Transverse colon (tissue), 4 donors: ENCODE data around the gene CTBP2. TPM values are rescaled to one million over a fixed set of nuclear protein-coding genes. Genes with fewer than 3 reads are reported as not detected.

Source experiments
- DNase-seq: peaks from one replicate; pipeline ENCODE4 v3.0.0-alpha.2; 2019
- H3K27ac ChIP-seq, 4 donors: fragments of 200-600 bp; sonication (generic); 2 replicates each; pipeline ENCODE4 v1.5.1; 2016 to 2018; ENCODE audit warnings: inconsistent platforms in 4 of 4
- H3K27me3 ChIP-seq: fragments of 200-600 bp; sonication (generic); 2 replicates; pipeline ENCODE4 v1.5.1; 2017; ENCODE audit warnings: inconsistent platforms
- H3K36me3 ChIP-seq, 4 donors: fragments of 200-600 bp; sonication (generic); 2 replicates each; pipeline ENCODE4 v1.5.1; 2017 to 2019; ENCODE audit warnings: inconsistent platforms in 4 of 4
- H3K4me1 ChIP-seq, 4 donors: fragments of 200-600 bp; sonication (generic); 2 replicates each; pipeline ENCODE4 v1.5.1; 2017 to 2020; ENCODE audit warnings: inconsistent platforms in 4 of 4
- H3K4me3 ChIP-seq, 4 donors: fragments of 200-600 bp; sonication (generic); 1 replicate in 1 of 4; 2 replicates in 3 of 4; pipeline versions ENCODE4 v1.5.1 to v1.6.1; 2017 to 2019; ENCODE audit warnings: inconsistent platforms in 4 of 4
- H3K9me3 ChIP-seq, 2 donors: fragments of 200-600 bp; sonication (generic); 2 replicates each; pipeline ENCODE4 v1.5.1; 2017 to 2019; ENCODE audit warnings: inconsistent platforms in 2 of 2
- CTCF ChIP-seq, 5 experiments: fragments of 200-600 bp in 3 of 5; fragments of 450-650 bp in 2 of 5; sonication (generic) in 3 of 5; IDR thresholded peaks; 1 replicate in 2 of 5; 2 replicates in 3 of 5; pipeline ENCODE4 v1.5.1; 2016 to 2017; ENCODE audit warnings: antibody characterized with exemption in 5 of 5, inconsistent platforms in 3 of 5, mild to moderate bottlenecking in 2 of 5, moderate library complexity in 1 of 5
- EP300 ChIP-seq: sonication (generic); formaldehyde crosslinking; IDR thresholded peaks from one replicate; pipeline ENCODE4 v1.6.1; 2017; ENCODE audit warnings: antibody characterized with exemption, low read depth
- POLR2A ChIP-seq: fragments of 450-650 bp; IDR thresholded peaks from one replicate; pipeline ENCODE4 v1.6.1; 2016; ENCODE audit warnings: antibody characterized with exemption, mild to moderate bottlenecking, moderate library complexity
- POLR2AphosphoS5 ChIP-seq, 3 donors: sonication (generic); formaldehyde crosslinking; IDR thresholded peaks; one replicate each; pipeline ENCODE4 v1.6.1; 2016; ENCODE audit warnings: antibody characterized with exemption in 3 of 3
- WGBS, 2 donors: methylation state at CpG; one replicate each; pipeline ENCODE4 v1.1.5; 2018; ENCODE audit warnings: low coverage in 1 of 2; 5-methylcytosine and 5-hydroxymethylcytosine counted together
- in situ Hi-C, 4 donors: fragments of 200-750 bp; cut with MboI; loops; one replicate each; pipeline versions ENCODE4 v1.15.0 to v1.15.1; 2017; ENCODE audit warnings: low sequenced_read_pairs in 3 of 4, low pct_ligation_motif_present in 1 of 4, low pct_unique_long_range_greater_than_20kb in 1 of 4
- intact Hi-C: fragments of 100-400 bp; cut with DNase I; formaldehyde crosslinking; loops from one replicate; pipeline ENCODE4 v1.15.1; 2023; ENCODE audit warnings: low total_unique reads
- total RNA-seq, 4 donors: library from RNA; depleted of rRNA; stranded (reverse); fragments of >200 nt; gene quantifications; one replicate each; pipeline ENCODE4 v1.1.0, GENCODE V29; 2016

The CTBP2 gene
- total RNA-seq, 4 donors from 2014 or later: 71.9 to 247 (median 98.4) TPM

GRCh38 chr10:125153703-125154490, 6.5 kb downstream of the CTBP2 start:
- intact Hi-C loops: no loop called here
- in situ Hi-C loops: loop anchor here in 1 of 4 donors (25.0 kb wide), 1 partner anchor 92 kb away; no protein-coding TSS in a partner anchor
- WGBS, 2 donors: 22 to 37% methylated on average over 2 to 9 of the region's 9 CpGs

GRCh38 chr10:125152450-125153368, 7.7 kb downstream of the CTBP2 start:
- intact Hi-C loops: no loop called here
- Histone ChIP-seq H3K27ac (peak overlapping the region; percentile 98 to 99 (median 99)), H3K36me3 (no peaks in the 10 kb centered on the region), H3K27me3 (no peaks in the 10 kb centered on the region), H3K4me1 (peaks cover 48 to 99% (median 90%) of the 10 kb centered on the region in 4 donors), H3K4me3 (peak overlapping the region in 3 of 4 donors; percentile 23 to 51 (median 28)), H3K9me3 (no peaks in the 10 kb centered on the region)
- peak; percentile 74 for DNase-seq
- in situ Hi-C loops: loop anchor here in 1 of 4 donors (25.0 kb wide), 1 partner anchor 90 kb away; no protein-coding TSS in a partner anchor
- 34 to 44% methylated on average over 9 to 15 of the region's 21 CpGs for WGBS, 2 donors
- no peak for TF ChIP-seq CTCF (IDR thresholded peaks at IDR 0.05)
- no peak for TF ChIP-seq EP300
- TF ChIP-seq POLR2A: peak; percentile 22
- TF ChIP-seq POLR2AphosphoS5 (IDR thresholded peaks at IDR 0.05): peak in 1 of 3 donors; percentile 31

More at GRCh38 chr10:125153703-125154490, 6.5 kb downstream of the CTBP2 start:
- TF ChIP-seq EP300: no peak
- no peak for TF ChIP-seq CTCF (IDR thresholded peaks at IDR 0.05)
- no peak for TF ChIP-seq POLR2AphosphoS5 (IDR thresholded peaks at IDR 0.05)
- TF ChIP-seq POLR2A: no peak
- Histone ChIP-seq H3K36me3 (no peaks in the 10 kb centered on the region), H3K4me3 (peak overlapping the region in 1 of 4 donors; percentile 51), H3K27ac (peak overlapping the region; percentile 98 to 99 (median 99)), H3K9me3 (no peaks in the 10 kb centered on the region), H3K27me3 (no peaks in the 10 kb centered on the region), H3K4me1 (peaks cover 38 to 94% (median 79%) of the 10 kb centered on the region in 4 donors)
- DNase-seq: no peak

- H3K4me1 ChIP-seq: peaks cover 57 to 99% (median 94%) of the 10 kb centered on the region in 4 donors
- TF ChIP-seq EP300 (no peak), CTCF (IDR thresholded peaks at IDR 0.05) (no peak), POLR2A (peak; percentile 79), POLR2AphosphoS5 (IDR thresholded peaks at IDR 0.05) (peak in 2 of 3 donors; percentile 73 to 74)
- peak; percentile 86 for DNase-seq
- no peaks in the 10 kb centered on the region for H3K9me3 ChIP-seq
- 43% methylated on average over 44 of the region's 81 CpGs; no CpG with 5 or more reads in 1 of the 2 donors for WGBS, 2 donors
- in situ Hi-C loops: loop anchor here in 1 of 4 donors (25.0 kb wide), 1 partner anchor 90 kb away; no protein-coding TSS in a partner anchor
- H3K36me3 ChIP-seq: no peaks in the 10 kb centered on the region
- H3K4me3 ChIP-seq: peak overlapping the region in 3 of 4 donors; percentile 23 to 51 (median 28)
- H3K27me3 ChIP-seq: no peaks in the 10 kb centered on the region
- intact Hi-C loops: no loop called here
- H3K27ac ChIP-seq: peak overlapping the region; percentile 98 to 99 (median 99)
These were observed 8.6 kb downstream of the CTBP2 start for GRCh38 chr10:125151553-125152449.
